ENCODE measurements around the gene ENPP7.
A peak's percentile ranks its signal among the peaks of the same experiment; 100 is the strongest.

Gene ENPP7

GRCh38 chr17:79704691-79705090 lies 26.1 kb upstream of the ENPP7 start:
- no peak for DNase-seq

GRCh38 chr17:79705674-79706073 lies 25.1 kb upstream of the ENPP7 start:
- DNase-seq, result no peak

DNA sequence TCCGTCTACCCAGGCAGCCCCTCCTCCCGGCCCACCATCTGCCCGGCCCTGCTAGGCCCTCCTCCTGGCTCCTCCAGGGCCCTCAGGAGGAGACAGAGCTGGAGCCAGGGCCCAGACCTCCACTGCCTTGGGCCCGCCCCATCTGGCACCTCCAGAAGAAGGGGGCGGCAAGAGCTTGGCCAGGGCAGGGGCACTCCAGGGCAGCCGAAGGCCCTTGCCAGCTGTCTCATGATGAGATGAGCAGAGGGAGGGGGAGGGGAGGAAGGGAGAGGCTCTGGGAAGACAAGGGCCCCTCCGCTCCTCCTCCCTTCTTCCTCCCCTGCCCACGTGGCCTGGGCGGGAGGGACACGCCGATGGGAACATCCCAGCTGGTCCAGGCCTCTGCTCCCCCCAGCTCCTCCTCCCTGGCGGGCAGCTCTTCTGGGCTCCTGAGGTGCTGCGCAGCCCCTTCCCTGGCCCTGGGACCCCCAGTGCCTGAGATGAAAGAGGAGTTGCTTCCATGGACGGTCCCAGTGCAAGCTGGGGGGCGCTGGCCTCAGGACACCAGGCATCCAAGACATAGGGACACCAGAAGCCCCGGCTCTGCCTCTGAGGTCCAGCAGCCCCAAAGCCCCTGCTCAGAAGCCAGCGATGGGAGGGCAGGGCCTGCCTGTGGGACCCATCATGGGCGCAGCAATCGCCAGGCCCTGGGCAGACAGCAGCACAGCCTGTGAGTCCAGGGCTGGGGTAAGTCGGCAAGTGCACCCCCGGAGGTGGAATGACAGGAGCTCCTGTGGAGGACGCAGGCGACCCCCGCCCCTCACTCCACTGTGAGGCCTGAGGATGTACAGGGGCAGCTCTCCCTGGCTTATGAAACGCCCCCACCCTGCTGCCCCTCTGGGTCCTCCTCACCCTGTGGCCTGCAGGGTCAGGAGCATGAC lies 23.6 kb upstream of the ENPP7 start:
- no peak for DNase-seq

GRCh38 chr17:79707931-79708891 lies 22.5 kb upstream of the ENPP7 start:
- DNase-seq, result peak; percentile 29

DNA sequence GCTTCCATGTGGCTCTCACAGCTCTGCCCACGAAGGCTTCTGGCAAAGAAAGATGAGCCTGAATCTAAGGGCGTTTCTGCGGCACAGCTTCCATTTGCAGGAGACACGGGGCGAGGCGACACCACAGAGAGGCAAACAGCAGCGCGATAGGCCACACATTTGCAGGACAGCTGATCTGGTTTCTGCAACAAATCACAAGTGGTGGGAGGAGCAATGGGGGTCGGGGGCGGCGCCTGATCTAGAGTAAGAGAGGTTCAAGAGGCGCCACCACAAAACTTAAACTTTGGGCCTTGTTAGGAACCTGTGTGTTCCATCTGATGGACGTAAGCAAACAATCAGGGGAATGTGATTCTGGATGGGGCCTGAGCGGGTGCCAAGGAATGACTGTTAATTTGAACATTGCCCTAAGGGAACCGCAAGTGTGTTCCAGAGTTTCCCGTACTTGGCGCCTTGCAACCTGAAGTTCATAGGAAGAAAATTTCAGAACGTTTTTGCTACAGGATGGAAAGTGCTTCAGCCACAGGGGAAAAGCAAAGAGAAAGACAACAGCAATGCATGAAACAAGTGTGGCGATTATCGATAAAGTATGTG lies 18.9 kb upstream of the ENPP7 start:
- DNase-seq, result no peak

GRCh38 chr17:79713391-79713790 lies 17.4 kb upstream of the ENPP7 start:
- no peak for DNase-seq

DNA sequence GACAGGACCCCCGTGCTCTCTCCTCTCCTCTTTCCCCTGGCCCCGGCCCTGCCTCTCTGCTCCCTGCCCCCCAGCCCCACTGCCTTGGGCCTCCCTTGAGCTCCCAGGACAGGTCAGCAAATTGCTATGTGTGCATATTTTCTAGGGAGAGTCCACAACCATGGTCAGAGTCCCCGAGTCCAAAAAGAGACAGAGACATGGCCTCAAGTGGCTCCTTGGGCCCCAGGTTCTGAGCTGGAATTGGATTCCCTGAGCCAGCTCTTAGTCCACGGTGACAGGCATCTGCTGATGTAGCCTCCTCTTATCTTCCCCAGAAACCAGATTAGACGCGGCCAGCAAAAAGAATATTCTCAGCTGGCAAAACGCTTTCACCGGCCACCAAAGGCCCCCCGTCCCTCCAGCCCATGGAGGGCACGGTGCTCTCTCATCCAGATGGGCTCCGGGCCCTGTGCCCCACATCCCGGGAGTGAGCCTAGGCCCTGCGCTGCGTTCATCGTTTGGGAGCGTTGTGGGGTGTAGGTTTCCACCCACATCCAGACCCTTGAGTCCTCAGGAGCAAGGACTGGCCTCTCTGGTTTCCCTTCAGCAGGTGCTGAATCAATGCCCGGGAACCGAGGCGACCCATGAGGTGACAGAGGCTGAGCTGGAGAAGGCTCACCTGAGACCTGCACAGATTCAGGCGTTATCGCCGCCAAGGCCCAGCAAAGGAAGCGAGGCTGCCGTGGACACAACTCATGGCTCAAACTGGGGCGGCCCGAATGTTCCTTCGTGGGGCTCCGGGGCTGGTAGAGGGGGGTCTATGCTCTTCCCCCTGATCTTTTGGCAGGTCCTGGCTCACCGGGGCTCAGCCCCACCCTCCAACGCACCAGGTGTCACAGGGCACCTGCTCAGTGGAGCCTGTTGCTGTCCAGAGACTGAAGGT lies 16.3 kb upstream of the ENPP7 start:
- DNase-seq, result no peak

- DNase-seq, result no peak
Measured at GRCh38 chr17:79715098-79715942, 15.4 kb upstream of the ENPP7 start.

DNA sequence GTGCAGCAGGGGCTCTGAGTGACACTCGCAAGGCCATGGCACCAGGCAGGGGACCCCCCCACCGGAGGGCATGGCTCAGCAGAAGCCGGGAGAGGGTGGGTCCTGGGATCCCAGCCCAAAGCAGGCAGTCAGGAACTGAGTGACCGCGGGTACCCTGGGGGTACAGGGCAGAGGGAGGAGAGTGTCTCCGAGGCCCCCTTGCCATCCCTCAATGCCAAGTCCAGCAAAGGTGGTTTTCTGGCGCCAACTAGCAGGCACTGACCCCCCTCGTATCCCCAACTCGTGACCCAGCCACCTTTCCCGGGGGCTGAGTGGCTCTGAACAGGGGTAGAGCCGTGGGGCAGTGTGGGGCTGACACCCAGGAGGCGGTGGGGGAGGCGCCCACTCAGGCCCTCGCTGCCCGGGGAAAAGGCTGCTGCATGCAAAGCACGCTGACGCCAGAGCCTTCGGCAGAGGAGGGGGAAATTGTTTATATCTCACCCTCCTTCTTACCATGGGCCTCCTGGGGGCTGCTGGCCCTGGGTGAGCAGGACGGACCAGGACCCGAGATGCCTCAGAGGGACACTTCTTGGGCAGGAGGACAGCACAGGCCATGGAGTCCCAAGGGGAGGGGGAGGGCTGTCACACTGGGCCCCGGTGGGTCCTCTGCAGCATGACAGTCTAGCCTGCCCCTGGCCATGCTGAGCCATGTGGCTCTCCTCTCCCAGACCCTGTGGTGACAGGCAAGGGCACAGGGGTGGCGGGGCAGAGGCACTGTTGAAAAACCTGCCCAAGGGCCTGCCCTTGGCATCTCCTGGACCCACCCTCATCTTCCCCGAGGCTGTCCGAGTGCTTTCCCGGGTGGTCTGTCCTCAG lies 14.6 kb upstream of the ENPP7 start:
- no peak for DNase-seq

DNA sequence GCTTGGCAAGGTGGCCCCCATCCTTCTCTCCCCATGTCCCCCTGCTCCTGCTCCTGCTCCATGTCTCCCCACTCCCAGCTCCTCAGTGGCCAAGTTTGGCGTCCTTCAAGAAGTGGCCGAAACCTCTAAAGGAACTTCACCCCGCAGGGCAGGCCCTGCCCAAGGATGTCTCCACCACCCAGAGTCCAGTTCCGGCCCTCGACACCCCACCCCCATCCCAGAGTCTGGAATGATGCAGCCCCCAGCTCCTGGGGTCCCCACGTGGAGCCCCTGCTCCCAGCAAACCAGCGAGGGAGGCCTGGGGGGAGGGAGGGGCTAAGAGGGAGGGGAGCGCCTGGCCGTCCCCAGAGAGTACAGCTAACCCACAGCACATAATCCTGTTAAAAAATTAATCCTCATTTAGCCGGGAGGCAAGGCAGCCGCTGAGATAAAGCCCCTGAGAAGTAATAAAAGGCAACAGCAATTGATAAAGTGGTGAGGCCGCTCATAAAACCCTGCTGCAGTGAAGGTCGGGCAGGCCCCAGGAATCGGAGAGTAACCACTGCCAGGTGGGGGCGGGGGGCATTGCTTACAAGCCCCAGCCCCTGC lies 9.9 kb upstream of the ENPP7 start:
- no peak for DNase-seq

- peak; percentile 34 for DNase-seq
Measured at GRCh38 chr17:79721993-79722671, 8.6 kb upstream of the ENPP7 start.

GRCh38 chr17:79722787-79723186 lies 8.0 kb upstream of the ENPP7 start:
- no peak for DNase-seq

DNA sequence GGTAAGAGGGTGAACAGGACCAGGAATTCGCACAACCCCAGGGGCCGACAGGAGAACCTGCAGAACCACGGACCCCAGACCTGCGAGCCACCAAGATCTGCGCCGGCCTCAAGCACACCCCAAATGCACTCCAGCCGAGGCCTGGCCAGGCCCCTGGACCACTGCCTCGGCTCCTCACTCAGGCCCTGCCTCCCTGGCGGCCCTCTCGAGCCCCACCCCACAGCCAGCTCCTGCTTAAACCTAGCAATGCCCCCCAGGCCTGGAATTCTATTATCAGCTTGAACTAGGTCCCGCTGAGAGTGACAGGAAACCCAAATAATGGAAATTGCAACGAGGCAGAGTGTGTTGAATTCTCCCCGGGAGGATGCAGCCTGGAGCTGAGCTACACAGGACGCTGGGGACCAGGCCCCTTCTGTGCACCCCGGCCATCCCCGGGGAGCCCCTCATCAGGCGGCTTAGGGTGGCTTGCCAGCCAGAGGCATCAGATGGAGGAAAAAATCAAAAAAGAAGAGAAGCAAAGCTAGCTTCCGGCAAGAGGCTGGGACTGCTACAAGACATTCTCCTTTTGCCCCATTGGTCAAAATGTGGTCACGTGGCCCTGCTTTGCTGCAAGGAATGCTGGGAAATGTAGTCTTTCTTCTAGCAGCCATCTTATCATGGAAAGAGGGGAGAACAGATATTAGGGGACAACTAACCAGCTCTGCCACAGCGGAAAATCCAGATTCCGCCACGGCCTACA lies 2.4 kb upstream of the ENPP7 start:
- DNase-seq, result peak; percentile 82

- no peak for DNase-seq
Measured at GRCh38 chr17:79728908-79729471, 1.8 kb upstream of the ENPP7 start.

DNA sequence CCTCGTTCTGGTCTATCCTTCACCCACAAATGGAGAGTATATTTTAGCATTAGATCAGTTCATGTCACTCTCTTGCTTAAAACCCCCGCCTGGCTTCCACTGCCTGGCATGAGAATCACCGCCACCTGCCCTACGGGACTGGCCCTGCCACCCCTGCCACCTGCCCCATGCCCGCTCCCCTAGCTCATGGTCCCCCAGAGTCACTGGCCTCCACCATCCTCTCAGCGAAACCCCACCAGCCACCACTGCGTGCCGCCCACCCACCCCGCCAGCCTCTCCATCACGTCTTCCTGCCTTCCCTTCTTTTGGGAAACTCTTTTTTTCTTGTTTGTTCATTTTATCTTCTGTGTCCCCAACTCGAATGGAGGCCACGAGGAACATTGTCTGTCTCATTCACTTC lies 982 bp upstream of the ENPP7 start:
- DNase-seq, result no peak

- no peak for DNase-seq
Measured at GRCh38 chr17:79730437-79730768, 340 bp upstream of the ENPP7 start.

DNA sequence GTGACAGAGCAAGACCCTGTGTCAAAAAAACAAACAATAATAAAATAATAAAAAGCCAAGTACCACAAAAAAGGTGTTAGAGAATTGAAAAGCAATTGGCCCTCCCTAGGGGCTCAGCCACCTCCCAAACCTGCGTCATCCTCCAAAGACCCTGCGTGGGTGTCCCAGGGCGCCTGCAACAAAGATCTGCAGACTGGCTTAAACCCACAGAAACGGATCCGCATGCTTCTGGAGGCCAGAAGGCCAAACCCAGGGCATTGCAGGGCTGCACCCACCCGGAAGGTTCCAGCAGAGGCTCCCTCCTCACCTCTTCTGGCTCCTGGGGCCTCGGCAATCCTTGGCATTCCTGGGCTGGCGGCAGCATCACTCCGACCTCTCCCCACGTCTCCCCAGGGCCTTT lies 1.5 kb downstream of the ENPP7 start:
- no peak for DNase-seq

Measured in NCI-H146 (cell line).